A673 (cell line): ENCODE data around the gene KATNAL1. TPM values are rescaled to one million over a fixed set of nuclear protein-coding genes. Genes with fewer than 3 reads are reported as not detected.
"Not testable (repeated sequence)": the region's sequence is repeated elsewhere in the genome, so short reads cannot be mapped to it uniquely, and the experiment has no call there.

Experiments used
- BruUV-seq: library from RNA; stranded (reverse); fragments of 400-500 nt; replicated peaks from 2 replicates; lab custom pipeline; 2021; lab: Mats Ljungman, UMichigan
- CTCF ChIA-PET: fragments of 300-600 bp; sonication (Branson Sonifier 250); formaldehyde crosslinking; loops from one replicate; lab custom pipeline; 2022; ENCODE audit warnings: antibody characterized with exemption; lab: Charles Lee
- POLR2A ChIA-PET: fragments of 300-600 bp; sonication (Branson Sonifier 250); formaldehyde crosslinking; loops from one replicate; lab custom pipeline; 2022; ENCODE audit warnings: antibody characterized with exemption; ENCODE audit not compliant: low non-redundant PET; lab: Charles Lee
- DNase-seq: peaks from one replicate; pipeline ENCODE4 v3.0.0-alpha.2; 2015; ENCODE audit warnings: low spot score
- H3K27ac ChIP-seq: fragments of 200-600 bp; sonication (generic); 2 replicates; pipeline ENCODE4 v1.5.1; 2016; ENCODE audit warnings: mixed run types, low read depth, mild to moderate bottlenecking, mixed read lengths, antibody characterized with exemption, low read length; ENCODE audit not compliant: poor library complexity, severe bottlenecking
- H3K27me3 ChIP-seq: fragments of 200-600 bp; sonication (generic); replicated peaks from 2 replicates; pipeline ENCODE4 v1.6.1; 2017; ENCODE audit warnings: mixed run types, low read depth, mild to moderate bottlenecking, mixed read lengths, antibody characterized with exemption, low read length; ENCODE audit not compliant: insufficient read depth, poor library complexity
- H3K36me3 ChIP-seq: fragments of 200-600 bp; sonication (generic); 2 replicates; pipeline ENCODE4 v1.6.1; 2016; ENCODE audit warnings: mixed run types, mild to moderate bottlenecking, mixed read lengths, antibody characterized with exemption, low read length; ENCODE audit not compliant: insufficient read depth, poor library complexity, severe bottlenecking
- H3K4me1 ChIP-seq: fragments of 200-600 bp; sonication (generic); 2 replicates; pipeline ENCODE4 v1.6.1; 2017; ENCODE audit warnings: mixed run types, mild to moderate bottlenecking, mixed read lengths, antibody characterized with exemption, low read length; ENCODE audit not compliant: insufficient read depth, poor library complexity, severe bottlenecking
- H3K4me3 ChIP-seq: fragments of 200-600 bp; sonication (generic); 2 replicates; pipeline ENCODE4 v1.5.1; 2016; ENCODE audit warnings: low read depth, mixed run types, mild to moderate bottlenecking, mixed read lengths, low read length; ENCODE audit not compliant: poor library complexity, severe bottlenecking
- H3K9me3 ChIP-seq: fragments of 200-600 bp; sonication (generic); 2 replicates; pipeline ENCODE4 v1.6.1; 2016; ENCODE audit warnings: mixed run types, low read depth, mild to moderate bottlenecking, mixed read lengths, antibody characterized with exemption, low read length; ENCODE audit not compliant: poor library complexity, severe bottlenecking
- CTCF ChIP-seq: fragments of 300-800, 200-600 bp; sonication (generic); conservative IDR thresholded peaks from 2 replicates; pipeline ENCODE4 v1.5.1; 2017; ENCODE audit warnings: low read depth, mild to moderate bottlenecking, antibody characterized with exemption, low read length, moderate library complexity, mixed read lengths
- EZH2 ChIP-seq: fragments of 200-600 bp; sonication (generic); IDR thresholded peaks from 2 replicates; pipeline ENCODE4 v1.6.1; 2017; ENCODE audit warnings: borderline replicate concordance, low read depth, mild to moderate bottlenecking, mixed read lengths, antibody characterized with exemption, low read length; ENCODE audit not compliant: poor library complexity, severe bottlenecking
- intact Hi-C: fragments of 100-400 bp; cut with micrococcal nuclease; formaldehyde crosslinking; loops from one replicate; pipeline ENCODE4 v1.10.0; 2022; ENCODE audit not compliant: unreplicated experiment
- total RNA-seq: library from RNA; stranded (reverse); gene quantifications from 2 replicates; pipeline ENCODE4 v1.2.3, GENCODE V29; 2021

The KATNAL1 gene
- total RNA-seq, 1 experiment from 2014 or later: 63.0 TPM

GRCh38 chr13:30276178-30276577, 31.2 kb downstream of the KATNAL1 start:
- H3K9me3 ChIP-seq: no peaks in the 10 kb centered on the region
- TF ChIP-seq CTCF: no peak
- no peak for TF ChIP-seq EZH2
- H3K36me3 ChIP-seq: peaks cover 34% of the 10 kb centered on the region
- no peak for DNase-seq
- no peak overlapping the region for H3K27ac ChIP-seq
- POLR2A ChIA-PET: no interaction called here
- intact Hi-C loops: no loop called here
- no TSS peak for BruUV-seq
- CTCF ChIA-PET: interaction anchor here (0.9 kb wide), 1 partner anchor 144 kb away, joined by 3 read pairs; no protein-coding TSS in a partner anchor
- H3K27me3 ChIP-seq: no peaks in the 10 kb centered on the region
- H3K4me1 ChIP-seq: no peaks in the 10 kb centered on the region
- no peak overlapping the region for H3K4me3 ChIP-seq

DNA sequence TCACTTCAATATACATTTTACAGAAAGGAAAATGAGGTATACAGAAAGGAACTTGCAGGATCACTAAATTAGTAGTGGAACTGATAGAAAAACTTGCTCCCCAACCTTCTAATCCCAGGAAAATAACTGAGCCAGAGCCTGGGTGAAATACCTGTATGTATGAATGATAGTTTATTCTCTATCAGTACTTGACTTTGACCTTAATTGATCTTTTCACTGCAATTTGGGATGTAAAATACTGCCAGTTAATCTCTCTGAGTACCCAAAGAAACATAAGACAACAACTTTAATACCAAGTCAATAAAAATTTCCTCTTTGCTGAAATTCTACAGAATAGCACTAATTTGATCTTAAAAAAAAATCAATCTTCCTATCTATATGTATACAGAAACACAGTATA, 33.3 kb downstream of the KATNAL1 start:
- Histone ChIP-seq H3K4me1 (no peaks in the 10 kb centered on the region), H3K27me3 (no peaks in the 10 kb centered on the region), H3K4me3 (no peak overlapping the region), H3K9me3 (no peaks in the 10 kb centered on the region), H3K36me3 (peaks cover 29% of the 10 kb centered on the region), H3K27ac (no peak overlapping the region)
- ChIA-PET CTCF (no interaction called here), POLR2A (no interaction called here)
- no TSS peak for BruUV-seq
- intact Hi-C loops: no loop called here
- TF ChIP-seq CTCF: no peak
- no peak for TF ChIP-seq EZH2
- DNase-seq: no peak

GRCh38 chr13:30270035-30270434, 37.3 kb downstream of the KATNAL1 start:
- DNase-seq, H3K9me3 ChIP-seq, intact Hi-C loops, H3K27me3 ChIP-seq, POLR2A ChIA-PET, CTCF ChIA-PET, H3K27ac ChIP-seq, H3K4me3 ChIP-seq, BruUV-seq, H3K36me3 ChIP-seq, H3K4me1 ChIP-seq: not testable (repeated sequence)

- POLR2A ChIA-PET: no interaction called here
- DNase-seq: no peak
- BruUV-seq: no TSS peak
- Histone ChIP-seq H3K9me3 (no peaks in the 10 kb centered on the region), H3K4me1 (no peaks in the 10 kb centered on the region), H3K27me3 (no peaks in the 10 kb centered on the region), H3K36me3 (no peaks in the 10 kb centered on the region), H3K27ac (no peak overlapping the region), H3K4me3 (no peak overlapping the region)
- TF ChIP-seq EZH2 (no peak), CTCF (no peak)
- CTCF ChIA-PET: no interaction called here
- intact Hi-C loops: no loop called here
Observed at GRCh38 chr13:30268673-30269072, 38.7 kb downstream of the KATNAL1 start.
